WERI-Rb-1 (cell line): ENCODE data around the gene ENOX1.

Experiments used
- DNase-seq: peaks from one replicate; pipeline ENCODE4 v3.0.0-alpha.2; 2020
- H3K27ac ChIP-seq: fragments of 250-450 bp; sonication (Bioruptor Pico); 2 replicates; pipeline ENCODE4 v1.5.1; 2020; ENCODE audit warnings: mild to moderate bottlenecking, moderate library complexity
- H3K27me3 ChIP-seq: fragments of 250-450 bp; sonication (Bioruptor Pico); 2 replicates; pipeline ENCODE4 v1.5.1; 2021; ENCODE audit warnings: mild to moderate bottlenecking, low read depth, moderate library complexity; ENCODE audit not compliant: insufficient read depth, severe bottlenecking
- H3K36me3 ChIP-seq: fragments of 250-450 bp; sonication (Bioruptor Pico); 2 replicates; pipeline ENCODE4 v1.5.1; 2020; ENCODE audit warnings: mild to moderate bottlenecking, moderate library complexity
- H3K4me3 ChIP-seq: 2 replicates; pipeline ENCODE4 v1.5.1; 2011; ENCODE audit warnings: low read depth, mild to moderate bottlenecking, control low read depth, low read length
- H3K9me3 ChIP-seq: fragments of 250-450 bp; sonication (Bioruptor Pico); 2 replicates; pipeline ENCODE4 v1.5.1; 2021; ENCODE audit warnings: mild to moderate bottlenecking, moderate library complexity; ENCODE audit not compliant: severe bottlenecking
- TF ChIP-seq, protein P1 (sequence below): IDR thresholded peaks from 2 replicates; pipeline ENCODE4 v1.5.1; 2011; ENCODE audit warnings: low read depth, mild to moderate bottlenecking, control low read depth, inconsistent platforms, low read length

Gene ENOX1

DNA sequence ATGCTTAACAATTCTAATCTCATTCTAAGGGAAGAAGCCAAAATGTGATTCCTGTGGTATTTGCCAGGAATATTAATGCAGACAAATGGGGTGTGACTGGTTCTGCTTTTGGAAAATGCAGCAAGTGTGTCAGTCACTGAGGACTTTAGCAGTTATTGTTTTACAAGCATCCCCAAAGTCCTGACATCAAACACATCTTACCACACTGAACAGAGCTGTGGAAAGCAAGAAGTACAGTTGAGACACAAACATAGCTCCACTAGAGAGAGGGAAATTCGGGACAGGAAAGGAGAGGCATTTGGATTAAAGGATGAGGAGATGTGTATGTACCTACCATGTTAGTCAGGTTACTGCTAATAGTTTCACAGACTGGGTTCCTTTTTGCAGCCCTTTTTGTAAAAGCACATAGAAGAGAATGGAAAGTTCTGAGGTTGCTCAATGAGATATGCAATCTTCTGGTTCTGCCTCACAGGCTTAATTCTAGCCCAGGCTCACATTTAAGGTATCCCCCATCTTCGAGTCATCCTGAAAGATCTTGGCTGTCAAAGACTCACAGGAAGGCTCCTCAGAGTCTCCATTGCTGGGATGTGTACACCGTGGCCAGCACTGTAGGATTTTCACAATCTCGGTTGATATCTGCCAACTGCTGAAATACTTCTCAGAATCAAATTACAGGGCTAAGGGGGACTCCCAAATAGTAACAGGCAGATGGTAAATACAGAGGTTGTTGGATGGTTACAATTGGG is 446.8 kb downstream of the ENOX1 start:
- Histone ChIP-seq H3K27me3 (no peaks in the 10 kb centered on the region), H3K4me3 (no peak overlapping the region), H3K27ac (no peak overlapping the region), H3K36me3 (no peaks in the 10 kb centered on the region), H3K9me3 (no peaks in the 10 kb centered on the region)
- no peak for DNase-seq
- TF ChIP-seq, protein P1, sequence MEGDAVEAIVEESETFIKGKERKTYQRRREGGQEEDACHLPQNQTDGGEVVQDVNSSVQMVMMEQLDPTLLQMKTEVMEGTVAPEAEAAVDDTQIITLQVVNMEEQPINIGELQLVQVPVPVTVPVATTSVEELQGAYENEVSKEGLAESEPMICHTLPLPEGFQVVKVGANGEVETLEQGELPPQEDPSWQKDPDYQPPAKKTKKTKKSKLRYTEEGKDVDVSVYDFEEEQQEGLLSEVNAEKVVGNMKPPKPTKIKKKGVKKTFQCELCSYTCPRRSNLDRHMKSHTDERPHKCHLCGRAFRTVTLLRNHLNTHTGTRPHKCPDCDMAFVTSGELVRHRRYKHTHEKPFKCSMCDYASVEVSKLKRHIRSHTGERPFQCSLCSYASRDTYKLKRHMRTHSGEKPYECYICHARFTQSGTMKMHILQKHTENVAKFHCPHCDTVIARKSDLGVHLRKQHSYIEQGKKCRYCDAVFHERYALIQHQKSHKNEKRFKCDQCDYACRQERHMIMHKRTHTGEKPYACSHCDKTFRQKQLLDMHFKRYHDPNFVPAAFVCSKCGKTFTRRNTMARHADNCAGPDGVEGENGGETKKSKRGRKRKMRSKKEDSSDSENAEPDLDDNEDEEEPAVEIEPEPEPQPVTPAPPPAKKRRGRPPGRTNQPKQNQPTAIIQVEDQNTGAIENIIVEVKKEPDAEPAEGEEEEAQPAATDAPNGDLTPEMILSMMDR, result no peak

GRCh38 chr13:43339145-43339804 is 447.5 kb downstream of the ENOX1 start:
- no peak overlapping the region for H3K4me3 ChIP-seq
- no peaks in the 10 kb centered on the region for H3K36me3 ChIP-seq
- no peak overlapping the region for H3K27ac ChIP-seq
- no peak for DNase-seq
- H3K9me3 ChIP-seq, result no peaks in the 10 kb centered on the region
- TF ChIP-seq, protein P1, result no peak
- no peaks in the 10 kb centered on the region for H3K27me3 ChIP-seq

DNA sequence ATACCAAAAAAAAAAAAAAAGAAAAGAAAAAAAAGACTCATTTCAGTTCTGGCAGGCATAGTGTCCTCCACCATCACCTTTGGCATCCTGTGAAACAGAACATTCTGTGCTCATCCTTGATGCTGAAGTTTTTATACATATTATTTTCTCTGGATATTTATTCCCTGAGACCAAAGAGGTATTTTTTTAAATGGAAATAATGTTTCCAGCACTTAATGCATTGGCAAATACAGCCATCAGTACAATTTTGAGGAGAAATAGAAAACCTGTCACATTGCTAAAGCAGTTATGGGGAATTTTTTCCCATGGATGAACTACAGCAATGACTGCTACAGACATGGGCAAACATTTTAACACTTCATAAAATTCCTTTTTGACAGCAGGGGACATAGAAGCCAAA is 451.0 kb downstream of the ENOX1 start:
- no peaks in the 10 kb centered on the region for H3K27me3 ChIP-seq
- TF ChIP-seq, protein P1, result no peak

DNA sequence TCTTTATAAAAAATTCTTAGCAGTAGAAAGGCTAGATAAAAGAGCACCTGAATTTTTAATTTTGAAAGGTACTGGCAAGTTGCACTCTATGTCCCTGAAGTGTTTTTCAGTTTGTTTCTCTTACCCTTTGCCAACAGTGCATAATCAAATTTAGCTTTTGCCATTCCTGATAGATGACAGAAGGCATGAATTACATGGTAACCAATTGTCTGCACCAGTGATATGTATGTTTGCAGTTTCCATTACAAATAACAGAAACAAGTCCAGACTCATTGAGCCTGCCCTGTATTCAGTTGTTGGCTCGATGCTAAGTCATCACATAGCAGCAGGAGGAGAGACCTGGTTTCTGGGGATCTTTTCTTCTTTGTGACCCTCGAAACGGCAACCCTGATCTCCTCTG is 453.6 kb downstream of the ENOX1 start:
- DNase-seq, result no peak
- TF ChIP-seq, protein P1, result no peak
- H3K9me3 ChIP-seq, result no peaks in the 10 kb centered on the region
- H3K4me3 ChIP-seq, result no peak overlapping the region
- H3K36me3 ChIP-seq, result no peaks in the 10 kb centered on the region
- H3K27ac ChIP-seq, result no peak overlapping the region
- H3K27me3 ChIP-seq, result no peaks in the 10 kb centered on the region

More for the DNA sequence above, 451.0 kb downstream of the ENOX1 start:
- H3K27ac ChIP-seq, result no peak overlapping the region
- no peaks in the 10 kb centered on the region for H3K36me3 ChIP-seq
- H3K9me3 ChIP-seq, result no peaks in the 10 kb centered on the region
- H3K4me3 ChIP-seq, result no peak overlapping the region
- DNase-seq, result no peak

- H3K27me3 ChIP-seq, result no peaks in the 10 kb centered on the region
- H3K36me3 ChIP-seq, result no peaks in the 10 kb centered on the region
- TF ChIP-seq, protein P1, result no peak
- no peak overlapping the region for H3K4me3 ChIP-seq
- H3K9me3 ChIP-seq, result no peaks in the 10 kb centered on the region
- no peak for DNase-seq
- H3K27ac ChIP-seq, result no peak overlapping the region
Measured at GRCh38 chr13:43331672-43332071, 455.1 kb downstream of the ENOX1 start.
